ENCODE data around the gene KCTD20.

DNA sequence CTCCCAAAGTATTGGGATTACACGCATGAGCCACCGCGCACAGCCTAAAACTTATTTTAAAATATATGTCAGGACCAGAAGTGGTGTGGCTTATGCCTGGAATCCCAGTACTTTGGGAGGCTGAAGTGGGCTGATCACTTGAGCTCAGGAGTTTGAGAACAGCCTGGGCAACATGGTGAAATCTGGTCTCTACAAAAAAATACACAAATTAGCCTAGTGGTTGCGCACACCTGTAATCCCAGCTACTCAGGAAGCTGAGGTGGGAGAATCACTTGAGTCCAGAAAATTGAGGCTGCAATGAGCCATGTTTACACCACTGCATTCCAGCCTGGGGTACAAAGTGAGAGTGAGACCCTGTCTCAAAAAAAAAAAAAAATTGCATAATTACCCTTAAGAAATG is 13.9 kb upstream of the KCTD20 start:
- TF ChIP-seq, protein P1, sequence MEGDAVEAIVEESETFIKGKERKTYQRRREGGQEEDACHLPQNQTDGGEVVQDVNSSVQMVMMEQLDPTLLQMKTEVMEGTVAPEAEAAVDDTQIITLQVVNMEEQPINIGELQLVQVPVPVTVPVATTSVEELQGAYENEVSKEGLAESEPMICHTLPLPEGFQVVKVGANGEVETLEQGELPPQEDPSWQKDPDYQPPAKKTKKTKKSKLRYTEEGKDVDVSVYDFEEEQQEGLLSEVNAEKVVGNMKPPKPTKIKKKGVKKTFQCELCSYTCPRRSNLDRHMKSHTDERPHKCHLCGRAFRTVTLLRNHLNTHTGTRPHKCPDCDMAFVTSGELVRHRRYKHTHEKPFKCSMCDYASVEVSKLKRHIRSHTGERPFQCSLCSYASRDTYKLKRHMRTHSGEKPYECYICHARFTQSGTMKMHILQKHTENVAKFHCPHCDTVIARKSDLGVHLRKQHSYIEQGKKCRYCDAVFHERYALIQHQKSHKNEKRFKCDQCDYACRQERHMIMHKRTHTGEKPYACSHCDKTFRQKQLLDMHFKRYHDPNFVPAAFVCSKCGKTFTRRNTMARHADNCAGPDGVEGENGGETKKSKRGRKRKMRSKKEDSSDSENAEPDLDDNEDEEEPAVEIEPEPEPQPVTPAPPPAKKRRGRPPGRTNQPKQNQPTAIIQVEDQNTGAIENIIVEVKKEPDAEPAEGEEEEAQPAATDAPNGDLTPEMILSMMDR (IDR thresholded peaks at IDR 0.05; ENCODE audit: poor library complexity): no peak
- no peak for TF ChIP-seq EZH2 (IDR thresholded peaks at IDR 0.05; ENCODE audit: borderline replicate concordance)
